Central memory CD8-positive, alpha-beta T cell (primary cell): ENCODE results near the gene PEX11G.
A peak's percentile ranks its signal among the peaks of the same experiment; 100 is the strongest.

ENCODE experiments used
- ATAC-seq: fragments of 150-1000 bp; cut with Tn5 transposase; replicated peaks from 2 replicates; pipeline ENCODE4 v1.10.0; 2022; ENCODE audit warnings: mild to moderate bottlenecking, moderate FRiP score, moderate number of reproducible peaks; ENCODE audit not compliant: poor library complexity, severe bottlenecking; ENCODE audit errors: extremely low read depth
- DNase-seq, 2 donors: peaks; one replicate each; pipeline ENCODE4 v3.0.0; 2021; ENCODE audit warnings: low spot score in 2 of 2
- H3K27ac Mint-ChIP-seq: one replicate; pipeline ENCODE4 v1.8.0; 2022; ENCODE audit warnings: low read depth, mild to moderate bottlenecking, moderate library complexity, mixed read lengths
- H3K27me3 Mint-ChIP-seq: one replicate; pipeline ENCODE4 v1.8.0; 2022; ENCODE audit warnings: mixed read lengths
- H3K36me3 Mint-ChIP-seq: one replicate; pipeline ENCODE4 v1.8.0; 2022; ENCODE audit warnings: mild to moderate bottlenecking, moderate library complexity, mixed read lengths; ENCODE audit not compliant: insufficient read depth
- H3K4me1 Mint-ChIP-seq: one replicate; pipeline ENCODE4 v1.8.0; 2022; ENCODE audit warnings: mixed read lengths
- H3K4me3 Mint-ChIP-seq: one replicate; pipeline ENCODE4 v1.8.0; 2022; ENCODE audit warnings: mild to moderate bottlenecking, moderate library complexity, mixed read lengths
- H3K9me3 Mint-ChIP-seq: one replicate; pipeline ENCODE4 v1.8.0; 2022; ENCODE audit warnings: mixed read lengths

PEX11G gene

DNA sequence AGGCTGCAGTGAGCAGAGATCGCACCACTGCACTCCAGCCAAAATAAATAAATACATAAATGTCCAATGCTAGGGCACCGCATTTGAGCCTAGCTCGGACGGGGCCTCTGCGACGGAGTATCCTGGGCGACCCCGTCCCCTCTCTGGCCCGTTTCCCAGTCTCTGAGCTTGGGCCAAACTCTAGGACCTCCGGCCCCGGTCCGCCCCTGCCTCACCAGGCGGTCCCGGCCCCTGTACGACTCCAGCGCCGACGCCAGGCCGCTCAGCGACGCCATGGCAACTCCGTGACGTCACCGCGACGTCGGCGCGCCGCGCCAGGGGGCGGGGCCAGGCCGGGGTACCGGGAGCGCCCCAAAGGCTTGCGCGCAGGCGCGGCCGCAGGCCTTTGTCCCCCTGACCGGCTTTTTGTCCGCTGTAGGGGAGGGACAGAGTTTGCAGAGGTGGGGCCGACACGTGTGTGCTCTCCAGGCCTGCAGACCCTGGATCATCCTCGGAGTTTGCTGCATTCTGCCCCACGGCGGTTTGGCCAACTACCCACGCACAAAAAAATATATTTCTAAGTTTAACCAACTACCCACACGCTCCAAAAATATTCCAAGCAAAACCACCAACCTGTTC lies at the start of gene PEX11G:
TSS of gene PEX11G (minus strand) at position 300 of the 618 bp plus-strand sequence. CDS start at position 275, 25 bp downstream.
- peaks cover 23% of the 10 kb centered on the region for H3K36me3 Mint-ChIP-seq

DNA sequence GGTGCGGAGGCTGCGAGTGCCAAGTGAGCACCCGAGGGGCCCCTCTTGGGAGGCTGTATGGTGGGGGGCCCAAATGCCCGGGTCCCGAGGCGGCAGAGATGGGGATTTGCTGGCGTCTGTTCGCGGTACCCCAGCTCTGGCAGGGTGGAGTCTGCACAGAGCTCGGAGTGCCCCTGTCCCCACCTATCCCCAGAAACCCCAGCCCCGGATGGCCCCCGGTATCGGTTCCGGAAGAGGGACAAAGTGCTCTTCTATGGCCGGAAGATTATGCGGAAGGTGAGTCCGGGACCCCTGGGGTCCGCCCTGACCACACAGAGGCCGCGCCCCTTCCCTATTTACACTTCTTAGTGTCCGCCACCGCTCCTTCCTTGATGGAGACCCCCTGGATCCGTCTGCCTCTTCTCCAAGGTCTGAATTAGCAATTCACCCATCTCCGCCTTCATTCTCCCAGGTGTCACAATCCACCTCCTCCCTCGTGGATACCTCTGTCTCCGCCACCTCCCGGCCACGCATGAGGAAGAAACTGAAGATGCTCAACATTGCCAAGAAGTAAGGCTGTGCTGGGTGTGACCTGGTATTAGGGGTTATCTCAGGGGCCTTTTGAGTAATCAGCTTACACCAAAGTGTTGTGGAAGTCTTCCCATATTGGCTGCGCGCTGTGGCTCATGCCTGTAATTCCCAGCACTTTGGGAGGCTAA lies 47.3 kb upstream of the PEX11G start:
- no peaks in the 10 kb centered on the region for H3K9me3 Mint-ChIP-seq
- ATAC-seq (peak; percentile 0), DNase-seq (no peak)
- peaks cover 18% of the 10 kb centered on the region for H3K36me3 Mint-ChIP-seq
- H3K27me3 Mint-ChIP-seq, result no peaks in the 10 kb centered on the region
- H3K27ac Mint-ChIP-seq, result peak overlapping the region; percentile 87
- H3K4me3 Mint-ChIP-seq, result peak overlapping the region; percentile 94
- peaks cover 28% of the 10 kb centered on the region for H3K4me1 Mint-ChIP-seq

More for the DNA sequence above, at the start of gene PEX11G:
- Mint-ChIP-seq H3K27ac (peak within 1 kb of the TSS; percentile 82), H3K4me3 (peak within 1 kb of the TSS; percentile 82), H3K27me3 (no peaks in the 10 kb centered on the region), H3K4me1 (peaks cover 7% of the 10 kb centered on the region), H3K9me3 (no peaks in the 10 kb centered on the region)
- DNase-seq, result peak; percentile 84 to 88
- ATAC-seq, result peak; percentile 91

DNA sequence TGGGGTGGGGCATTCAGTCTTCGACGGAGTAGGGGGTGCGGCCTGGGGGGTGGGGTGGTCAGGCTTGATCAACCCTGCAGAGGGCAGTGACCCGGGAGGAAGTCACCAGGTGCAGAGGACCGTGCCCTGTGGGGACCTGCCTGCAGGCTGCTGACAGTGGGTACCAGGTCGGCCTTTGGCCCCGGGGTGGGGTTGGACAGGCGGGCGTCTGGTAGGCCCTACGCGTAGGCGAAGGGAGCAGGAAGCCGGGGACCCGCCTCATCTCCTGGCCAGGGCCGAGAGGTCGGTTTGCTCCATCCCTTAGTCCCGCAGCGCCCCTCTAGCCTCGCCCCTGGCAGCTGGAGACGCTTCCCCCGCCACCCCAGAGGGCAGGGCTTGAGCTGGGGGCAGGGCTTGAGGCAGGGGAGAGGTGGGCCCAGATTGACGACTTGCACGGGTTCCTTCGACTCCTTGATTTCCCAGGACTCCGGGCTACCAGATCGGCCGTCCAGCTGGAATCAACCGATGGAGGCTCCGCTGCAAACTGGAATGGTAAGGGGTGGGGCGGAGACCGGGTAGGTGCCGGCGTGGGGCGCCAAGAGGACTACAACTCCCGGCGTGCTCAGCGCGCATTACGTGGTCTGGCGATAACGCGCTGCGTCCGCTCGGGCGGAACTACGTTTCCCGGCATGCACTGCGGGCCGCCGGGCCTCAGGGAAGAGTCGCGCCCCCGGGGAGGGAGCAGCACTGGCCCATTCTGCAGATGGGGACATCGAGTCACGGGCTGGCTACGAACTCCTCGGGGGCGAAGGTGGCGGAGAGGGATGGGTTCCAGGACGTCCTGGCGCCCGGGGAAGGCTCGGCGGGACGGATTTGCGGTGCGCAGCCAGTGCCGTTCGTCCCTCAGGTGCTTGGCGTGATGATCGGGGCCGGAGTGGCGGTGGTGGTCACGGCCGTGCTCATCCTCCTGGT lies 46.5 kb upstream of the PEX11G start, which contains the start of gene PNPLA6:
TSS of gene PNPLA6 (plus strand) at position 671 of the 951 bp plus-strand sequence. CDS start at position 743, 72 bp downstream.
- DNase-seq (peak; percentile 87), ATAC-seq (peak; percentile 74)
- H3K36me3 Mint-ChIP-seq, result peaks cover 17% of the 10 kb centered on the region

GRCh38 chr19:7534531-7535046 lies 45.8 kb upstream of the PEX11G start:
- H3K9me3 Mint-ChIP-seq, result no peaks in the 10 kb centered on the region
- ATAC-seq, result peak; percentile 42
- peak overlapping the region; percentile 87 for H3K27ac Mint-ChIP-seq
- peaks cover 24% of the 10 kb centered on the region for H3K4me1 Mint-ChIP-seq
- H3K36me3 Mint-ChIP-seq, result peaks cover 15% of the 10 kb centered on the region
- peak overlapping the region; percentile 94 for H3K4me3 Mint-ChIP-seq
- DNase-seq, result no peak
- H3K27me3 Mint-ChIP-seq, result no peaks in the 10 kb centered on the region

More for the DNA sequence above, 46.5 kb upstream of the PEX11G start, which contains the start of gene PNPLA6:
- Mint-ChIP-seq H3K27me3 (no peaks in the 10 kb centered on the region), H3K4me3 (peak within 1 kb of the TSS; percentile 94), H3K27ac (peak within 1 kb of the TSS; percentile 87), H3K4me1 (peaks cover 27% of the 10 kb centered on the region), H3K9me3 (no peaks in the 10 kb centered on the region)

- no peaks in the 10 kb centered on the region for H3K27me3 Mint-ChIP-seq
- peak; percentile 65 for ATAC-seq
- peaks cover 24% of the 10 kb centered on the region for H3K4me1 Mint-ChIP-seq
- H3K4me3 Mint-ChIP-seq, result peak overlapping the region; percentile 94
- H3K36me3 Mint-ChIP-seq, result peaks cover 14% of the 10 kb centered on the region
- H3K27ac Mint-ChIP-seq, result peak overlapping the region; percentile 87
- H3K9me3 Mint-ChIP-seq, result no peaks in the 10 kb centered on the region
- peak; percentile 58 to 64 for DNase-seq
These were observed 45.2 kb upstream of the PEX11G start for GRCh38 chr19:7533925-7534480.

GRCh38 chr19:7533281-7533885 lies 44.5 kb upstream of the PEX11G start:
- peaks cover 24% of the 10 kb centered on the region for H3K4me1 Mint-ChIP-seq
- DNase-seq (no peak), ATAC-seq (no peak)
- H3K27ac Mint-ChIP-seq, result peak overlapping the region; percentile 87
- H3K9me3 Mint-ChIP-seq, result no peaks in the 10 kb centered on the region
- H3K36me3 Mint-ChIP-seq, result peaks cover 12% of the 10 kb centered on the region
- no peaks in the 10 kb centered on the region for H3K27me3 Mint-ChIP-seq
- peak overlapping the region; percentile 94 for H3K4me3 Mint-ChIP-seq

GRCh38 chr19:7529610-7530490 lies 41.0 kb upstream of the PEX11G start:
- peaks cover 10% of the 10 kb centered on the region for H3K36me3 Mint-ChIP-seq

GRCh38 chr19:7529246-7529600 lies 40.4 kb upstream of the PEX11G start:
- H3K4me3 Mint-ChIP-seq, result no peak overlapping the region
- peaks cover 11% of the 10 kb centered on the region for H3K36me3 Mint-ChIP-seq
- H3K27me3 Mint-ChIP-seq, result no peaks in the 10 kb centered on the region
- peaks cover 5% of the 10 kb centered on the region for H3K4me1 Mint-ChIP-seq
- H3K9me3 Mint-ChIP-seq, result no peaks in the 10 kb centered on the region
- ATAC-seq (no peak), DNase-seq (no peak)
- no peak overlapping the region for H3K27ac Mint-ChIP-seq

More at GRCh38 chr19:7529610-7530490, 41.0 kb upstream of the PEX11G start:
- Mint-ChIP-seq H3K27ac (no peak overlapping the region), H3K27me3 (no peaks in the 10 kb centered on the region), H3K4me3 (no peak overlapping the region), H3K4me1 (peaks cover 11% of the 10 kb centered on the region), H3K9me3 (no peaks in the 10 kb centered on the region)
- DNase-seq (no peak), ATAC-seq (no peak)

- H3K27me3 Mint-ChIP-seq, result no peaks in the 10 kb centered on the region
- peaks cover 5% of the 10 kb centered on the region for H3K4me1 Mint-ChIP-seq
- H3K27ac Mint-ChIP-seq, result no peak overlapping the region
- ATAC-seq, result no peak
- no peaks in the 10 kb centered on the region for H3K9me3 Mint-ChIP-seq
- peaks cover 8% of the 10 kb centered on the region for H3K36me3 Mint-ChIP-seq
- DNase-seq, result no peak
- no peak overlapping the region for H3K4me3 Mint-ChIP-seq
These were observed 39.8 kb upstream of the PEX11G start for GRCh38 chr19:7528522-7529245.

DNA sequence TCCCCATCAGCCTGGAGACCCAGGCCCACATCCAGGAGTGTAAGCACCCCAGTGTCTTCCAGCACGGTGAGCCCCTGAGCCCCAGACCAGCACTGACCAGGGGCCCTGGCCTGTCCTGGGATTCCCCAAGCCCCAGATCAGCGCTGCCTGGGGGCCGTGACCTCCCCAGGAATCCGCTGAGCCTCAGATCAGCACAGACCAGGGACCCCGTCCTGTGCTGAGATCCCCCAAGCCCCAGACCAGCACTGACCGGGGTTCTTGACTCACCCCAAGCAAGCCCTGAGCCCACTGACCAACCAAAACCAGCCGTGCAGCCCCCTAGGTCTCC lies 39.3 kb upstream of the PEX11G start:
- Mint-ChIP-seq H3K9me3 (no peaks in the 10 kb centered on the region), H3K4me3 (no peak overlapping the region), H3K4me1 (peaks cover 9% of the 10 kb centered on the region), H3K27ac (no peak overlapping the region), H3K36me3 (peaks cover 7% of the 10 kb centered on the region), H3K27me3 (no peaks in the 10 kb centered on the region)
- DNase-seq (no peak), ATAC-seq (no peak)
